ENCODE measurements around the gene PPL. TPM values are rescaled to one million over a fixed set of nuclear protein-coding genes. Genes with fewer than 3 reads are reported as not detected.

Gene PPL
- total and polyA plus RNA-seq, 2 of the 8 experiments (the other 6 are each of a cell fraction or from before 2014, with no cell fraction given), result 11.3 to 29.5 TPM

- WGBS, 2 experiments (ENCODE audit: extremely low coverage in 1 of 2, insufficient coverage in 1 of 2, insufficient read length in 1 of 2, insufficient replicate concordance in 2 of 2, low coverage in 1 of 2, low lambda C conversion rate in 2 of 2, missing lambda C conversion rate in 1 of 2), result 76% methylated on average over 5 of the region's 5 CpGs; no CpG with 5 or more reads in 1 of the 2 experiments
- Histone ChIP-seq H2BK15ac (ENCODE audit: low read length) (no peak overlapping the region), H4K91ac (replicated peaks; ENCODE audit: insufficient read length, low read length) (no peak overlapping the region), H3K27me3 (replicated peaks in 1 of 4; ENCODE audit: control insufficient read depth in 3 of 4, extremely low read depth in 1 of 4, insufficient read depth in 3 of 4, low read length in 3 of 4) (no peaks in the 10 kb centered on the region; a peak in 1 of 7 replicates), H3K4me1 (replicated peaks in 1 of 4; ENCODE audit: control insufficient read depth in 3 of 4, insufficient read depth in 4 of 4, low read length in 3 of 4) (peaks cover 0 to 8% (median 3%) of the 10 kb centered on the region in 4 experiments; a peak in 4 of 7 replicates), H3K23me2 (ENCODE audit: low read depth, low read length) (no peaks in the 10 kb centered on the region), H3K9me3 (ENCODE audit: insufficient read depth in 2 of 2, low read depth in 1 of 2, low read length in 1 of 2) (peaks cover 4 to 5% of the 10 kb centered on the region in 2 experiments; a peak in 2 of 4 replicates), H2BK5ac (ENCODE audit: low read depth, low read length) (peak overlapping the region; percentile 44; the same call in 1 of the 2 replicates), H3K36me3 (ENCODE audit: control insufficient read depth in 2 of 4, insufficient read depth in 4 of 4, low read length in 3 of 4) (peaks cover 0 to 8% (median 2%) of the 10 kb centered on the region in 4 experiments; a peak in 3 of 8 replicates), H4K8ac (ENCODE audit: extremely low read depth, insufficient read depth, low read length) (no peak overlapping the region), H3K4me3 (ENCODE audit: extremely low read depth in 1 of 4, insufficient read depth in 2 of 4, low read depth in 3 of 4, low read length in 4 of 4) (no peak overlapping the region), H3K4me2 (ENCODE audit: insufficient read depth in 1 of 2, low read depth in 2 of 2, low read length in 2 of 2) (0 out of 4 replicates have a peak overlapping the region, but pooled peaks of 1 of the 2 experiments have one; percentile 14), H3K9ac (replicated peaks in 1 of 4; ENCODE audit: extremely low read depth in 1 of 4, low read depth in 3 of 4, low read length in 3 of 4) (no peak overlapping the region), H3K56ac (replicated peaks; ENCODE audit: insufficient read length, low read depth, low read length) (no peak overlapping the region), H3K23ac (ENCODE audit: insufficient read length) (no peak overlapping the region), H3K18ac (ENCODE audit: extremely low read depth, low read length) (no peak overlapping the region), H3K79me2 (ENCODE audit: control insufficient read depth in 1 of 2, insufficient read depth in 2 of 2, low read length in 2 of 2) (peaks cover 0 to 6% of the 10 kb centered on the region in 2 experiments; a peak in 2 of 4 replicates), H3K79me1 (ENCODE audit: low read depth, low read length) (peaks cover 4% of the 10 kb centered on the region), H2BK20ac (ENCODE audit: low read length) (no peak overlapping the region), H2BK12ac (ENCODE audit: low read depth, low read length) (no peak overlapping the region), H3K27ac (ENCODE audit: low read depth, low read length) (no peak overlapping the region), H2AK5ac (ENCODE audit: low read depth, low read length) (no peak overlapping the region), H4K20me1 (replicated peaks in 1 of 2; ENCODE audit: control insufficient read depth in 1 of 2, insufficient read depth in 2 of 2, low read length in 2 of 2) (peaks cover 0 to 7% of the 10 kb centered on the region in 2 experiments), H2AFZ (ENCODE audit: low read length) (no peak overlapping the region), H3K14ac (ENCODE audit: insufficient read length) (no peak overlapping the region), H2BK120ac (replicated peaks; ENCODE audit: low read depth, low read length) (no peak overlapping the region), H4K5ac (ENCODE audit: insufficient read length, low read depth, low read length) (no peak overlapping the region), H3K4ac (replicated peaks; ENCODE audit: insufficient read length, low read depth, low read length) (no peak overlapping the region)
- FAIRE-seq (no peak), DNase-seq (ENCODE audit: low read depth in 1 of 2, low spot score in 2 of 2) (no peak)
- ChIA-PET CTCF (ENCODE audit: partially characterized antibody) (interaction anchor here (1.5 kb wide), 1 partner anchor 13 kb away, joined by 4 read pairs; no protein-coding TSS in a partner anchor), POLR2A (ENCODE audit: partially characterized antibody) (interaction anchor here (3.0 kb wide), 1 partner anchor 10 kb away, joined by 11 read pairs; no protein-coding TSS in a partner anchor)
- no peak for TF ChIP-seq SIX5 (IDR thresholded peaks at IDR 0.05; ENCODE audit: low read depth, low read length)
- TF ChIP-seq TAF7 (optimal IDR thresholded peaks at IDR 0.05; ENCODE audit: borderline replicate concordance, low read depth, low read length), result no peak
- no peak for TF ChIP-seq SP2 (IDR thresholded peaks at IDR 0.05; ENCODE audit: low read length)
- no peak for TF ChIP-seq CEBPB (IDR thresholded peaks at IDR 0.05; ENCODE audit: low read depth, low read length)
- no peak for TF ChIP-seq EZH2 (IDR thresholded peaks at IDR 0.05; ENCODE audit: low read depth, low read length, severe bottlenecking)
- no peak for TF ChIP-seq TBP (IDR thresholded peaks at IDR 0.05; ENCODE audit: low read depth, low read length)
- TF ChIP-seq ZNF274 (IDR thresholded peaks at IDR 0.05; ENCODE audit: borderline replicate concordance, extremely low read depth, low read length), result no peak
- TF ChIP-seq CHD1 (IDR thresholded peaks at IDR 0.05; ENCODE audit: low read depth, low read length), result no peak
- TF ChIP-seq, protein P1, sequence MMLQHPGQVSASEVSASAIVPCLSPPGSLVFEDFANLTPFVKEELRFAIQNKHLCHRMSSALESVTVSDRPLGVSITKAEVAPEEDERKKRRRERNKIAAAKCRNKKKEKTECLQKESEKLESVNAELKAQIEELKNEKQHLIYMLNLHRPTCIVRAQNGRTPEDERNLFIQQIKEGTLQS (IDR thresholded peaks at IDR 0.05; ENCODE audit: insufficient read depth, low read depth, low read length), result no peak
- TF ChIP-seq RFX5 (IDR thresholded peaks at IDR 0.05; ENCODE audit: borderline replicate concordance, low read depth, low read length), result no peak
- no peak for TF ChIP-seq CHD2 (IDR thresholded peaks at IDR 0.05; ENCODE audit: low read length)
- TF ChIP-seq TAF1 (IDR thresholded peaks at IDR 0.05; ENCODE audit: low read depth, low read length), result no peak
- no peak for TF ChIP-seq TEAD4 (IDR thresholded peaks at IDR 0.05; ENCODE audit: low read depth, low read length)
Measured at GRCh38 chr16:4925293-4925607, 11.7 kb downstream of the PPL start.

All from H1 (cell line).